Activated CD4-positive, alpha-beta memory T cell treated with anti-CD3 and anti-CD28 coated beads, Interleukin-2, amount 10 ng/mL, durations not matched to agents 7 days and 5 days (primary cell): Measurements from ENCODE around the gene CNIH3. TPM values are rescaled to one million over a fixed set of nuclear protein-coding genes. Genes with fewer than 3 reads are reported as not detected.
"Not testable (repeated sequence)": the region's sequence is repeated elsewhere in the genome, so short reads cannot be mapped to it uniquely, and the experiment has no call there.

Experiments used
- CTCF ChIA-PET: fragments of 350-600 bp; sonication (Branson Sonifier 250); formaldehyde crosslinking; loops from one replicate; lab custom pipeline; 2021; ENCODE audit warnings: antibody characterized with exemption, inconsistent platforms; lab: Charles Lee
- POLR2A ChIA-PET: fragments of 350-600 bp; sonication (Branson Sonifier 250); formaldehyde crosslinking; loops from one replicate; lab custom pipeline; 2021; ENCODE audit warnings: antibody characterized with exemption; lab: Charles Lee
- DNase-seq: peaks from one replicate; pipeline ENCODE4 v3.0.0-alpha.2; 2020
- H3K27ac Mint-ChIP-seq: one replicate; pipeline ENCODE4 v1.8.0; 2021; ENCODE audit warnings: mild to moderate bottlenecking, mixed read lengths
- H3K27me3 Mint-ChIP-seq: one replicate; pipeline ENCODE4 v1.8.0; 2021; ENCODE audit warnings: mixed read lengths
- H3K36me3 Mint-ChIP-seq: one replicate; pipeline ENCODE4 v1.8.0; 2021; ENCODE audit warnings: low read depth, mixed read lengths
- H3K4me1 Mint-ChIP-seq: one replicate; pipeline ENCODE4 v1.8.0; 2021; ENCODE audit warnings: mixed read lengths
- H3K4me3 Mint-ChIP-seq: one replicate; pipeline ENCODE4 v1.8.0; 2021; ENCODE audit warnings: mild to moderate bottlenecking, mixed read lengths
- H3K9me3 Mint-ChIP-seq: one replicate; pipeline ENCODE4 v1.8.0; 2021; ENCODE audit warnings: mixed read lengths
- total RNA-seq, 2 experiments: library from RNA; stranded (reverse); gene quantifications; one replicate each; pipeline ENCODE4 v1.2.3, GENCODE V29; 2021

CNIH3 gene
- total RNA-seq = 1 to 10 TPM; 1.4 to 1.9 TPM

DNA sequence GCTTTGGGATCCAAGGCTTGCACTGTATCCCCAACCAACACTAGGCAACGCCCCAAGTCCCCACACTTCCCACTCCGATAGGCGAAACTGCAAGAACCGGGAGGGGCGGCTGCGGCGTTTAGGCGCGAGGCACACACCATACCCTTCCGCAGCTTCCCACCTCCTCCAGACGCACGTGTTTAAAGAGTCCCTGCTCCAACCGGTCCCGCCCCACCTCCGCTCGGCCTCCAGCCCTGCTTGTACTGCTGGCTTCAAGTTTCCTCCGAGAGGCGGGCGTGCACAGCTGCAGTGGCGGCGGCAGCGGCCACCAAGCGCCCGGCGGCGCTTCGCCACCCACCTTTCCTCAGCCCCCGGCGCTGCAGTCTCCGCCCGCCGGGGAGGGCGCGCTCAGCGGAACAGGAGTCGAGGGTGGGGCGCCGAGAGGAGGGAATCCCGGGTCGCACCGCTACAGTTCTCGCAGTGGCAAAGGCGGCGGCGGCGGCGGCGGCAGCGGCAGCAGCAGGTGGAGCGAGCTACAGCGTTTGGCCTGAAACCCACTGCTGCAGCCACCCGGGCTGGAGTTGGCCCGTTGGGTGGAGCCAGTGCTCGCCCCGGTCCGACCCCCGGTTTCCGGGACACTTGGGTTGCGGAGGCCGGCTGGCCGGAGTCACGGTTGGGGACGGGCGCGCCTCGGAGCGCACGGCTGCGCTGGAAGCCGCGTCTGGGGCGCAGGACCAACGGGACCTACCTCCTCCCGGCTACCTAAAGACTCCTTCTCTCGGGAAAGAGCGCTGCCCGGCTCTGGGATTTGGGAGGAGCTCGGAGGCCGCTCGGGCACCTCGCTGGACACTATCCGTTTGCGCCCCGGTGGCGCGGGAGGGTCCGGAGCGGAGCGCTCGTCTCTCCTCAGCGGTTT, at the start of gene CNIH3:
CNIH3 (plus strand) TSS at position 457 of the 895 bp plus-strand sequence. CDS start 858 bp downstream, outside the sequence.
- POLR2A ChIA-PET = interaction anchor here (0.9 to 1.4 kb wide), 2 partner anchors 117 to 770 kb away, joined by 3 to 4 read pairs; no protein-coding TSS in a partner anchor
- DNase-seq = peak; percentile 43
- H3K27ac Mint-ChIP-seq = no peak within 1 kb of the TSS
- no peaks in the 10 kb centered on the region for H3K9me3 Mint-ChIP-seq
- H3K36me3 Mint-ChIP-seq = no peaks in the 10 kb centered on the region
- CTCF ChIA-PET = interaction anchor here (0.7 to 2.8 kb wide), 3 partner anchors 103 to 539 kb away, joined by 3 to 8 read pairs (median 6); no protein-coding TSS in a partner anchor
- peaks cover 36% of the 10 kb centered on the region for H3K4me1 Mint-ChIP-seq
- peaks cover 64% of the 10 kb centered on the region for H3K27me3 Mint-ChIP-seq
- H3K4me3 Mint-ChIP-seq = peak within 1 kb of the TSS; percentile 65

GRCh38 chr1:224566492-224566891, 49.6 kb upstream of the CNIH3 start:
- CTCF ChIA-PET, H3K36me3 Mint-ChIP-seq, DNase-seq, H3K9me3 Mint-ChIP-seq, H3K27ac Mint-ChIP-seq, POLR2A ChIA-PET, H3K4me3 Mint-ChIP-seq, H3K4me1 Mint-ChIP-seq, H3K27me3 Mint-ChIP-seq: not testable (repeated sequence)

- peaks cover 12% of the 10 kb centered on the region for H3K27me3 Mint-ChIP-seq
- no peak overlapping the region for H3K4me3 Mint-ChIP-seq
- H3K9me3 Mint-ChIP-seq = no peaks in the 10 kb centered on the region
- H3K36me3 Mint-ChIP-seq = no peaks in the 10 kb centered on the region
- POLR2A ChIA-PET = no interaction called here
- CTCF ChIA-PET = no interaction called here
- no peak overlapping the region for H3K27ac Mint-ChIP-seq
- no peaks in the 10 kb centered on the region for H3K4me1 Mint-ChIP-seq
- DNase-seq = no peak
Measured at GRCh38 chr1:224569276-224569675, 46.8 kb upstream of the CNIH3 start.

DNA sequence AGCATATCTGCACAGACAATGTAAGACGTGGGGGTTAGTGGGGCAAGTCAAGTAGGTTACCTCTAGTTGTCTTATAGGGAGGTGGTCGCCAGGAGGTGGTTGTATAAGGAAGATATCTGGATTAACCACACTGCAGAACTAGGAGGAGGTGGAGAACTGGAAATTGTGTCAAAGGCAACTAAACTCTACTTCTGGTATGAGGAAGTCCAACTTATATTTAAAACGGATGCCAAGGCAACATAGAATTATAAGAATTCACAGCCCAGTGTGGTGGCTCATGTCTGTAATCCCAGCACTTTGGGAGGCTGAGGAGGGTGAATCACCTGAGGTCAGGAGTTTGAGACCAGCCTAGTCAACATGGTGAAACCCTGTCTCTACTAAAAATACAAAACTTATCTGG, 44.1 kb upstream of the CNIH3 start:
- POLR2A ChIA-PET, H3K9me3 Mint-ChIP-seq, CTCF ChIA-PET: not testable (repeated sequence)

GRCh38 chr1:224579526-224579925, 36.6 kb upstream of the CNIH3 start:
- no peaks in the 10 kb centered on the region for H3K4me1 Mint-ChIP-seq
- no peak overlapping the region for H3K4me3 Mint-ChIP-seq
- DNase-seq = no peak
- H3K9me3 Mint-ChIP-seq = peaks cover 5% of the 10 kb centered on the region
- no peaks in the 10 kb centered on the region for H3K36me3 Mint-ChIP-seq
- CTCF ChIA-PET = no interaction called here
- POLR2A ChIA-PET = no interaction called here
- no peak overlapping the region for H3K27ac Mint-ChIP-seq
- peaks cover 28% of the 10 kb centered on the region for H3K27me3 Mint-ChIP-seq

More for the DNA sequence above, 44.1 kb upstream of the CNIH3 start:
- not testable (repeated sequence) for H3K36me3 Mint-ChIP-seq, H3K4me3 Mint-ChIP-seq, H3K4me1 Mint-ChIP-seq, H3K27ac Mint-ChIP-seq, DNase-seq
- peaks cover 24% of the 10 kb centered on the region for H3K27me3 Mint-ChIP-seq

DNA sequence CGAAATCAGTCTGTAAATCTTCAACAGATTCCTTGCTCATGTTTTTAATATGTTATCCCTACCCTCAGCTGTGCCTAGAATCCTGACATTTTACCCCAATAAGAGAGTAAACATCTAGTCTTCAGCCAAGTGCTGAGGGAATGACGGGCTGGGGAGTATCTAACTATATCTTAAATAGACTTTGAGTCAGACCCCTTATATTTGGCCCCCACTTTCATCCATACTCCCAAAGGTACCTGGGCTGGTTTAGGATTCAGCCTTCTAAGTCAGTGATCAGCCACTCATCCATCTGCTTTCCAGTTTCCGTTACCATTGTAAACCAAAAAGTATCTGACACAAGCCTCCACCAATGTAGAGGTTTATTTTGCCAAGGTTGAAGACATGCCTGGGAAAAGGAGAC, 36.1 kb upstream of the CNIH3 start:
- no peaks in the 10 kb centered on the region for H3K4me1 Mint-ChIP-seq
- DNase-seq = no peak
- ChIA-PET POLR2A (no interaction called here), CTCF (no interaction called here)
- H3K36me3 Mint-ChIP-seq = no peaks in the 10 kb centered on the region
- H3K27ac Mint-ChIP-seq = no peak overlapping the region
- peaks cover 6% of the 10 kb centered on the region for H3K9me3 Mint-ChIP-seq
- H3K27me3 Mint-ChIP-seq = peaks cover 29% of the 10 kb centered on the region
- H3K4me3 Mint-ChIP-seq = no peak overlapping the region

DNA sequence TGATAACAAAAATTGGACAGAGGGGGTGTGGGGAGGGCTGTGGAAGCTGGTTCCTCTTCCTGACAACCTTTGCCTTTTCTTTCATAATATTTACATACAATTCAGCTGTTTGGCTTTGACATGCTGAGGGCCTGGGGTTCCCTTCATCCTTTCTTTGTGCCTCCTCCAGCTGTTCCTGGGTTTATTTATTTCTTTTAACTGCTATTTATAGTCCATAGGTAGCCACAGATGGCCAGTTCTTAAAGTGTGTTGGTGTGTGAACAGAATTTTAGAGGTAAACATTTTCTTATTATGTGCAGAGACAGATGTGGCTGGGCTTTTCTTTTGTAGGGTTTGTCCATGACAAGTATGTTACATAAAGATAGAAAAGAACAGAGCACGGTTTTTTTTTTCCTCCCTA, 34.1 kb upstream of the CNIH3 start:
- ChIA-PET CTCF (interaction anchor here (1.2 kb wide), 1 partner anchor 21 kb away, joined by 3 read pairs; no protein-coding TSS in a partner anchor), POLR2A (no interaction called here)
- Mint-ChIP-seq H3K27me3 (peaks cover 18% of the 10 kb centered on the region), H3K4me1 (no peaks in the 10 kb centered on the region), H3K36me3 (no peaks in the 10 kb centered on the region), H3K4me3 (no peak overlapping the region), H3K27ac (no peak overlapping the region), H3K9me3 (peaks cover 3% of the 10 kb centered on the region)
- no peak for DNase-seq

GRCh38 chr1:224583774-224584173, 32.3 kb upstream of the CNIH3 start:
- Mint-ChIP-seq H3K4me1 (no peaks in the 10 kb centered on the region), H3K4me3 (no peak overlapping the region), H3K27me3 (peaks cover 10% of the 10 kb centered on the region), H3K36me3 (no peaks in the 10 kb centered on the region), H3K9me3 (peaks cover 3% of the 10 kb centered on the region), H3K27ac (no peak overlapping the region)
- POLR2A ChIA-PET = no interaction called here
- no peak for DNase-seq
- CTCF ChIA-PET = no interaction called here

DNA sequence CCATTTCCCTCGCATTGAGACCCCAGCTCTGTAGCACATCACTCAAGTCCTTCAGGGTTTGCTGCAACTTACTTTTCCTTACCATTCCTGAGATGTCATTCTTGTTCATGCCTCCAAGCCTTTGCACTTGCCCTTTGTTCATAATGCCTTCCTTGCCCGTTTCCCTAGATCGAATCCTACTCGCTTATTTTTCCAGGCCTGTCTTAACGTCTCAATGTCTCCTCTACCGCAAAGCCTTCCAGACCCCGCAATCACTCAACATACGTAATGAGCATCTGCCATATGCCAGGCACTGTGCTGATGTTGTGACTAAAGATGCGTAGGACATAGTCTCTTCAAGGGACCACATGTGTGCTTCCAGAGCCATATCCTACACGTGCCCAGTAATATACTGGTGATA, 31.1 kb upstream of the CNIH3 start:
- Mint-ChIP-seq H3K36me3 (no peaks in the 10 kb centered on the region), H3K27me3 (peaks cover 9% of the 10 kb centered on the region), H3K9me3 (peaks cover 3% of the 10 kb centered on the region), H3K4me1 (no peaks in the 10 kb centered on the region), H3K4me3 (no peak overlapping the region), H3K27ac (no peak overlapping the region)
- no peak for DNase-seq
- CTCF ChIA-PET = no interaction called here
- POLR2A ChIA-PET = no interaction called here

- Mint-ChIP-seq H3K4me1 (peaks cover under 1% of the 10 kb centered on the region), H3K9me3 (peaks cover 3% of the 10 kb centered on the region), H3K27ac (no peak overlapping the region), H3K27me3 (peaks cover 5% of the 10 kb centered on the region), H3K36me3 (no peaks in the 10 kb centered on the region), H3K4me3 (no peak overlapping the region)
- POLR2A ChIA-PET = no interaction called here
- CTCF ChIA-PET = interaction anchor here (0.6 kb wide), 1 partner anchor 807 kb away, joined by 5 read pairs; no protein-coding TSS in a partner anchor
- DNase-seq = no peak
Measured at GRCh38 chr1:224587051-224587450, 29.1 kb upstream of the CNIH3 start.

DNA sequence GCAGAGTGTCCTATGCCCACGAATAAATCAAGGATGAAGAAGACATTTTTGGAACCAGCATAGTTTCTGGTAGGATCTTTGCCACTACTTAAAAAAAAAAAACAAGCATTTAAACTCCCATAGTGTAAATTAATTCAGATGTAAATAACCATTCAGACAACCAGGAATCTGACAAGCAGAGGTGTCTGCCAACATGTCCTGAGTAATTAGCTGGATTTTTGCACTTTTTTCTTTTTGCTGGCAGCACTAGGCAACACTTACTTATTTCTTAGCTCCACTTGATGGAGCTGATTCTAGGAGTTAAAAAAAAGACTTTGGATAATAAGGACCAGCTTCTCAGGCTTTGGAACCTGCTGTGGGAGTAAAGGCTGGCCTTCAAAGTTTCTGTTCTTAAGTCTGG, 27.6 kb upstream of the CNIH3 start:
- Mint-ChIP-seq H3K27ac (no peak overlapping the region), H3K4me1 (peaks cover 9% of the 10 kb centered on the region)
- POLR2A ChIA-PET = no interaction called here

DNA sequence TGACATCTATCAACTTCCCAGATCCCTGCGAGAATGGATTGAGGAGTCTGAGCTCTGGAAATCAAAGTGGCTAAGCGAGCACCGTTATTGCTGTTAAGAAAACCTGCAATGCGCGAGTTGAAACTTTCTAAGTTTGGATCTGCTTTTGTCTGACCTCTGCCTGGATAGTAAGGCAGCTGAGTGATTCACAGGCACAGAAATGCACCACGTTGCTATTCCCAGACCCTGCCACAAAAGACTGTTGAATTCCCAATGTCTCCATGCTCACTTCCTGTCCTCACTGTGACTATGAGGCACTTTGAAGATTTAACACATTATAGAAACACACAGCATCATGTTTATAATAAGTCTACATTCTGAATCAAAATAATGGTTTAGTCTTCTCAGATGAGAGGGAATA, 27.1 kb upstream of the CNIH3 start:
- ChIA-PET POLR2A (no interaction called here), CTCF (interaction anchor here (1.2 kb wide), 1 partner anchor 14 kb away, joined by 4 read pairs; no protein-coding TSS in a partner anchor)
- Mint-ChIP-seq H3K4me1 (peaks cover 9% of the 10 kb centered on the region), H3K9me3 (peaks cover 3% of the 10 kb centered on the region), H3K4me3 (no peak overlapping the region), H3K27me3 (peaks cover 5% of the 10 kb centered on the region), H3K36me3 (no peaks in the 10 kb centered on the region), H3K27ac (no peak overlapping the region)
- no peak for DNase-seq

More for the DNA sequence above, 27.6 kb upstream of the CNIH3 start:
- Mint-ChIP-seq H3K36me3 (no peaks in the 10 kb centered on the region), H3K4me3 (no peak overlapping the region), H3K9me3 (peaks cover 3% of the 10 kb centered on the region), H3K27me3 (peaks cover 5% of the 10 kb centered on the region)
- CTCF ChIA-PET = no interaction called here
- DNase-seq = no peak

GRCh38 chr1:224591326-224591725, 24.8 kb upstream of the CNIH3 start:
- CTCF ChIA-PET = interaction anchor here (1.0 to 1.2 kb wide), 2 partner anchors 53 to 78 kb away, joined by 3 to 5 read pairs; no protein-coding TSS in a partner anchor
- H3K9me3 Mint-ChIP-seq = no peaks in the 10 kb centered on the region
- H3K27me3 Mint-ChIP-seq = peaks cover 3% of the 10 kb centered on the region
- POLR2A ChIA-PET = interaction anchor here (1.2 kb wide), 1 partner anchor 32 kb away, joined by 3 read pairs; no protein-coding TSS in a partner anchor
- peaks cover 9% of the 10 kb centered on the region for H3K4me1 Mint-ChIP-seq
- no peak overlapping the region for H3K27ac Mint-ChIP-seq
- no peak overlapping the region for H3K4me3 Mint-ChIP-seq
- no peaks in the 10 kb centered on the region for H3K36me3 Mint-ChIP-seq
- DNase-seq = no peak
